Osteocyte (in vitro differentiated cells): ENCODE measurements around the gene TMEM178B. TPM values are rescaled to one million over a fixed set of nuclear protein-coding genes. Genes with fewer than 3 reads are reported as not detected.

Experiments
- DNase-seq: peaks from one replicate; pipeline ENCODE4 v3.0.0; 2021; ENCODE audit warnings: mixed read lengths; ENCODE audit not compliant: unreplicated experiment; ENCODE audit errors: extremely low spot score
- H3K27ac Mint-ChIP-seq: one replicate; pipeline ENCODE4 v1.8.0; 2021; ENCODE audit warnings: mild to moderate bottlenecking, mixed read lengths; ENCODE audit not compliant: unreplicated experiment
- H3K27me3 Mint-ChIP-seq: one replicate; pipeline ENCODE4 v1.8.0; 2021; ENCODE audit warnings: mixed read lengths; ENCODE audit not compliant: unreplicated experiment
- H3K36me3 Mint-ChIP-seq: one replicate; pipeline ENCODE4 v1.8.0; 2021; ENCODE audit warnings: mixed read lengths; ENCODE audit not compliant: unreplicated experiment
- H3K4me1 Mint-ChIP-seq: one replicate; pipeline ENCODE4 v1.8.0; 2021; ENCODE audit warnings: mixed read lengths; ENCODE audit not compliant: unreplicated experiment
- H3K4me3 Mint-ChIP-seq: one replicate; pipeline ENCODE4 v1.8.0; 2021; ENCODE audit warnings: mild to moderate bottlenecking, moderate library complexity, mixed read lengths; ENCODE audit not compliant: unreplicated experiment
- H3K9me3 Mint-ChIP-seq: one replicate; pipeline ENCODE4 v1.8.0; 2021; ENCODE audit warnings: mixed read lengths; ENCODE audit not compliant: unreplicated experiment
- total RNA-seq: library from RNA; stranded (reverse); gene quantifications from 2 replicates; pipeline ENCODE4 v1.2.1, GENCODE V29; 2021
- TF ChIP-seq, protein P1 (sequence below): fragments of 200-600 bp; sonication (generic); IDR thresholded peaks from 2 replicates; pipeline ENCODE4 v1.5.0; 2021; ENCODE audit warnings: antibody characterized with exemption, mild to moderate bottlenecking, moderate library complexity

TMEM178B gene
- total RNA-seq, 1 donor from 2014 or later, result 0.70 TPM

DNA sequence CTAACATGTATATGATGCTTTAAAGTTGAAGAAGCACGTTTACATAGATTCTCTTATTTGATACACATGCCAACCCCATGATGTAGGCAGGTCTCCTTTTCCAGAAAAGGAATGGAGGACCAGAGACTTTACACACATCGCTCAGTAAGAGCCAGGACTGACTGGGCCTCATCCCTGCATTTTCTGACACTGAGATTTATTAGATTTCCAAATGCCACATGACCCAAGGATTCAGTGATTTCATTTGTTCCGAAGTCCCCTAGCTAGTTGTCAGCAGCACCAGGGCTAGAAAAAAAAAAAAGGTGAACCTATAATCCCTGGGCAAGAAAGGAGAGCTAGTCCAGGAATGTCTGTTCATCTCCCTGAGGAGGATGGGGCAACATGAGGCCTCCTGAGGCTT lies 334.0 kb downstream of the TMEM178B start:
- Mint-ChIP-seq H3K4me1 (no peaks in the 10 kb centered on the region), H3K4me3 (no peak overlapping the region), H3K27me3 (peaks cover 12% of the 10 kb centered on the region), H3K27ac (no peak overlapping the region), H3K9me3 (no peaks in the 10 kb centered on the region), H3K36me3 (no peaks in the 10 kb centered on the region)
- TF ChIP-seq, protein P1, sequence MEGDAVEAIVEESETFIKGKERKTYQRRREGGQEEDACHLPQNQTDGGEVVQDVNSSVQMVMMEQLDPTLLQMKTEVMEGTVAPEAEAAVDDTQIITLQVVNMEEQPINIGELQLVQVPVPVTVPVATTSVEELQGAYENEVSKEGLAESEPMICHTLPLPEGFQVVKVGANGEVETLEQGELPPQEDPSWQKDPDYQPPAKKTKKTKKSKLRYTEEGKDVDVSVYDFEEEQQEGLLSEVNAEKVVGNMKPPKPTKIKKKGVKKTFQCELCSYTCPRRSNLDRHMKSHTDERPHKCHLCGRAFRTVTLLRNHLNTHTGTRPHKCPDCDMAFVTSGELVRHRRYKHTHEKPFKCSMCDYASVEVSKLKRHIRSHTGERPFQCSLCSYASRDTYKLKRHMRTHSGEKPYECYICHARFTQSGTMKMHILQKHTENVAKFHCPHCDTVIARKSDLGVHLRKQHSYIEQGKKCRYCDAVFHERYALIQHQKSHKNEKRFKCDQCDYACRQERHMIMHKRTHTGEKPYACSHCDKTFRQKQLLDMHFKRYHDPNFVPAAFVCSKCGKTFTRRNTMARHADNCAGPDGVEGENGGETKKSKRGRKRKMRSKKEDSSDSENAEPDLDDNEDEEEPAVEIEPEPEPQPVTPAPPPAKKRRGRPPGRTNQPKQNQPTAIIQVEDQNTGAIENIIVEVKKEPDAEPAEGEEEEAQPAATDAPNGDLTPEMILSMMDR, result no peak
- no peak for DNase-seq

DNA sequence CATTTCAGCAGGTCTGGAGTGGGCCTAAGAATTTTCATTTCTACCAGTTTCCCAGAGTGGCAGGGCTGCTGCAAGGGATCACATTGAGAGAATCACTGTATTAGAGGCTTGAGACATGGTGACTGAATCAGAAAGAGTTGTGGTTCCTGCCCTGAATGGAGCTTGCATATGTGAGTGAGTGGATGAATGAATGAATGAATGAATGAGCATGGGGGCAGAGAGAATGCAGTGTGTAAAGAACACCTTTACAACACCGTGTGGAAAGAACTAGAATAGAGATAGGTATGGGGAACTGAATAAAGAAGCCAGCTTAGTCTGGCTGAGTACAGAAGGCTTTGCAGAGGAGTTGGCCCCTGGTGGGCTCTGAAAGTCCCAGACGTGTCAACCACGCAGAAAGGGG lies 334.6 kb downstream of the TMEM178B start:
- Mint-ChIP-seq H3K4me1 (no peaks in the 10 kb centered on the region), H3K9me3 (no peaks in the 10 kb centered on the region), H3K27me3 (peaks cover 15% of the 10 kb centered on the region)

DNA sequence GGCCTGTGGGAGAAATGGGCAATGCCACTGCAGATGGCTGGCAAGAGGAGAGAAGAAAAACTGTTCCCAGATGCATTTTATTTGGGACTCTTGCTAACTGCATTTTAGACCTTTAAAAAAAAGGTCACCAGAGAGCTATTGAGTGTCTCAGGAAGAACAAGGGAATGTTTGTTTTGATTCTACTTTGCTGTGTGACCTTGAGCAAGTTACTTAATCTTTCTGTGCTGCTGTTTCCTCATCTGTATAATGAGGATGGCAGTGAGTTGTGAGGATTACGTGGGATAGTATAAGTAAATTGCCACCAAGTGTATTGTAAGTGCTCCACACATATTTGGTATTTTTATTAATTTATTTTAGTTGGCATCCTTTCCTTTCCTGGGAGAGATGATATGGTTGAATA lies 335.4 kb downstream of the TMEM178B start:
- Mint-ChIP-seq H3K4me3 (no peak overlapping the region), H3K27ac (no peak overlapping the region), H3K36me3 (no peaks in the 10 kb centered on the region), H3K9me3 (no peaks in the 10 kb centered on the region), H3K27me3 (peaks cover 15% of the 10 kb centered on the region), H3K4me1 (no peaks in the 10 kb centered on the region)
- no peak for DNase-seq
- TF ChIP-seq, protein P1, result no peak

More for the DNA sequence above, 334.6 kb downstream of the TMEM178B start:
- no peak for DNase-seq
- Mint-ChIP-seq H3K36me3 (no peaks in the 10 kb centered on the region), H3K27ac (no peak overlapping the region), H3K4me3 (no peak overlapping the region)
- TF ChIP-seq, protein P1, result no peak

DNA sequence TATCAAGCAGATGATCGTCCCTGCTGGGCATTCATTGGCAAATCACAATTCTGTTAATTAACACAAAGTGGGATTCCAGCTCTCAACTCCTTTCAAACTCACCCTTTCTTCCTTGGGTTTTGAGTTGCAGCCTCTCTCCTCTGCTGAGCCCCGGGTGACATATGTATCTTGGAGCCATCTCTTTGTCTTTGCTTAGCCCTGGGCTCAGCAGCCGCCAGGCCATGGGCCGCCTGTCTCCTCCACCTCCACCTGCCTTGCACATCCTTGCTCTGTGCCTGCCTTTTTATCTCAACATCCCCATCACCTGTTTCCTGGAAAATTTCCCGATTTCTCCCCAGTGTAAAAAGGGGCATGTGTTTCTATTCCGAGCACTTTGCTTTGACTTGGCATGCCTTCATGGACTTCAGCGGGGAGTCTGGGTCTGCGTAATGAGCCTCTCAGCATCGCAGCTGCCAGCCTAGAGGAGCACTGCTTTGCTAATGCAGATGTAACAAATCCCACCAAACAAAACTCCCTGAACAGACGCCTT lies 336.0 kb downstream of the TMEM178B start:
- no peaks in the 10 kb centered on the region for H3K36me3 Mint-ChIP-seq
- no peak overlapping the region for H3K4me3 Mint-ChIP-seq
- TF ChIP-seq, protein P1, result no peak
- no peak for DNase-seq
- no peaks in the 10 kb centered on the region for H3K9me3 Mint-ChIP-seq
- H3K4me1 Mint-ChIP-seq, result no peaks in the 10 kb centered on the region
- no peak overlapping the region for H3K27ac Mint-ChIP-seq
- H3K27me3 Mint-ChIP-seq, result peaks cover 15% of the 10 kb centered on the region

GRCh38 chr7:141410353-141411000 lies 336.6 kb downstream of the TMEM178B start:
- Mint-ChIP-seq H3K36me3 (no peaks in the 10 kb centered on the region), H3K9me3 (no peaks in the 10 kb centered on the region), H3K27ac (no peak overlapping the region), H3K4me3 (no peak overlapping the region), H3K4me1 (no peaks in the 10 kb centered on the region), H3K27me3 (peaks cover 15% of the 10 kb centered on the region)
- TF ChIP-seq, protein P1, result no peak
- DNase-seq, result no peak
